GM19324 (cell line): Measurements from ENCODE around the gene NT5M.
A peak's percentile ranks its signal among the peaks of the same experiment; 100 is the strongest.
"Not testable (repeated sequence)": the region's sequence is repeated elsewhere in the genome, so short reads cannot be mapped to it uniquely, and the experiment has no call there.

ENCODE experiments used
- ATAC-seq: cut with Tn5 transposase; IDR thresholded peaks from one replicate; pipeline ENCODE4 v1.9.1; 2021; ENCODE audit warnings: mild to moderate bottlenecking, moderate library complexity; ENCODE audit not compliant: unreplicated experiment, low FRiP score

NT5M gene

GRCh38 chr17:17300624-17301568 lies 2.3 kb upstream of the NT5M start:
- no peak for ATAC-seq

- ATAC-seq = not testable (repeated sequence)
These were observed 1.5 kb upstream of the NT5M start for GRCh38 chr17:17301659-17302058.

DNA sequence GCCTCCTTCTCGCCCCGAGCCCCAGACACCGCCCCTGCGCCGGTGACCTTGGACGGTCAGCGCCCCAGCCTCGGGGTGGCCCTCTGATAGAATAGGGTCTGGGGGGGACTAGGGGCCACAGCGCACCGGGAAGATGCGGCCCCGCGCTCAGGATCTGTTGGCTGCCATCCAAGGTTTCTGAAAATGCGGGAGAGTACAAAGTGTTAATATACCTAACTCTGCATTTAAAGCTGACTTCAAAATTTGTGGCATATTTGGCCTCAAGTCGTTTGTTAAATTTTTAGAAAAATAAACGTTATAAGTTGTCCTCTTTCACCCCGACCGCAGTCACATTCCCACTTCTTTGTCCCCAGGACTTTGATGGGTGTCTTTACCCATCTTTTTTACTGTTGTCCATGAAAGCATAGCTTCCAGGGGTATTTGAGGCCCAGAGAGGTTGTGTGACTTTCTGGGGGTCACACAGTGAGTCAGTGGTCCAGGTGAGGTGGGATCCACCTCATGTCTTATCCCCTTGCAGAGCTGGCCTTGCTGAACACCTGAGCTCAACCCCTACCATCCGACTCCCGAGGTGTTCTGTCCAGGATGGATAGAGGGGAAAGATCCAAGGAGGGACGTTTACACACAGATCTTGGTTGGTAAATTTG lies 796 bp downstream of the NT5M start:
- peak; percentile 26 for ATAC-seq

DNA sequence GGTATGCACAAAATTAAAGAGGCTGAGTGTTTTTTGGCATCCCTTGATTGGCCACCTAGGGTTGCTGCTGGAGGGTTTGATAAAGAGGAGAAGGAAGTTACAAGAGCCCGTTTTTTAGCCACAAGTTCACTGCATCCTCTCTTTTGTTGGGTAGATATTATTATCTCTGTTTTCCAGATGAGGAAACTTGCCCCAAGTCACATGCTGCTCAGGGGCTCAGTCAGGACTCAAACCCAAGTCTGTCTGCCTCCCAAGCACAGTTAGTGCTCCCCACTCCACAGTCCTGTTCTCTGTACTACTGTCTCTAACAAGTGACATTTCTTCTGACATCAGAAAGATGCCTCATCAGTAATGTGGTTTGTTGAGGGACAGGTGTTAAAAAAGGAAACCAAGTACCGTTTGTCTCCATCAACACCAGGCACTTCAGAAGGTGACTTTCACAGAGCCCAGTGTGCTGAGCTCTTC lies 1.4 kb downstream of the NT5M start:
- ATAC-seq = no peak

DNA sequence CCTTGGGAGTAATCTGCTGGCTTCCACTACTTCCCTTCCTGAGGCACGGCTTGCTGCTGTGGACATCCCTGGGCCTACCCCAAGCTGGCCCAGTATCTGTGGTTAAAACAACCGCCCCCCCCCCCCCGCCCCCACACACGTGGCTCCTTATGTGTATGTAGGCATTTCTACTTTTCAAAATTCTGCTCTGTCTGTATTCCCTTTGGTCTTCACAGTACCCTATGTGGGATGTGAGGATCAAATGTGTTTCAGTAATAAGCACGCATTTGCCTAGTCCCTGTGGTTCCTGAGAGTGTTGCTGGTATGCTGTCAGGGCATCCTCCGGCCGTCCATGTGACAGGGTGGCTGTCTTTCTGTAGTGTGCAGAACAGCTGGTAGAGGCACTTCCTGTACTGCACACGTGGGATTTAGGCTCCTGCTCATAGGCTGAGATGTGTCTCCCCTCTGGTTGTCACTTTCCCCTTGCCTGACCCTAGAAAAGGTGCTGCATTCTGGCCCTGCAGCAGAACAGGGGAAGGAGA lies 2.2 kb downstream of the NT5M start:
- ATAC-seq = peak; percentile 54

GRCh38 chr17:17309356-17309755 lies 6.2 kb downstream of the NT5M start:
- ATAC-seq = no peak

GRCh38 chr17:17313350-17313991 lies 10.3 kb downstream of the NT5M start:
- ATAC-seq = no peak

DNA sequence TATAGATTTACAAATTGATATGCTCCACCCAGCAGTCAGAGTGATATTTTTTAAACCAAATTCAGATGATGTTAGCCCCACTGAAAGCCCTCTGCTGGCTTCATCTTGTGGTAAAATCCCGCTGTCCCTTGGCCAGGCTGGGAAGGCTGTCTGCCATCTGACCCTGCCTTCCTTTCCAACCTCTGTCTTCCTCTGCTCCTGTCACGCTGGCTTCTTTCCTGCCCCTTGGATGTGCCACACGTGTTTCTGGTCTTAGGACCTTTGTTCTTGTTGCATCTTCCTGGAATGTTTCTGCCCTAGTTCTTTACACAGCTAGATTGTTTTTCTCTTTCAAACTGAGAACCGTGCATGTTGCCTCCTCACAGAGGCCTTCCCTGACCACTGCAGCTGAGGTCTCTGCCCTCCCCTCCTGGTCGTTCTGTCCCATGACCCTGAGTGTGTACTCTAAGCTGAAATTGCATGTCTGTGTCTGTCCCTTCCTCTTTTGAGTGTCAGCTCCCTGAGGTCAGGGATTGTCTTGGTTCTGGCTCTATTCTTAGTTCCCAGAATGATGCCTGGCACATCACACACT lies 11.4 kb downstream of the NT5M start:
- no peak for ATAC-seq

- ATAC-seq = no peak
These were observed 12.1 kb downstream of the NT5M start for GRCh38 chr17:17315142-17315821.

DNA sequence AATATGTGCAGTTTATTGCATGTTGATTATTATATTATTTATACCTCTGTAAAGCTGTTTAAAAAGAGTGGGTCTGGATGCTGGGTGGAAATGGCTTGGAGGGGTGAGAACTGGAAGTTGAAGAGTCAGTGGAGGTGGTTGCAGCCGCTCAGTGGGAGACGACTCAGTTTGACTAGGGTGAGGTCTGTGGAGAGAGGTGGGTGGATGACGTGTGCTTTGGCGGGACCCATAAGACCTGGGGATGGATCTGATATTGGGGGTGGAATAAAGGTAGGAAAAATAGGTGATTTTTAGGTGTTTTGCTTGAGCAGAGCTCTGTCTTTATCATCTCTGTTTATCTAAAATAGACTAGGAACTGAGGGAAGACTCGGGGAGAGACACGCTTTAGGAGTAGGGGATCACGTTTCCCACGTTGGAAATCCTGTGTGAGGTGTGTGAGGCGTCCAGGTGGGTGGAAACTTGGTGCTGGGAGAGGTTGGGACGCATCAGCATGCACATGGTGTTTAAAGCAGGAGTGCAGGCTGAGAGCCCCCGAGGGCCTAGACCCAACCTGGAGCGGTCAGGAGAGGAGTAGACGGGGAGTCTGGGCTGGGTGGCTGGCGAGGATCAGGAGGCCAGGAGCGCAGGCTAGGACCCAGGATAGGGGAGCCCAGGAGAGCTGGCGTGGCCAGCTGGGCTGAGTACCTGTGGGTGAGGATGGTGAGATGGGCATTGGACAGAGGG lies 17.2 kb downstream of the NT5M start:
- no peak for ATAC-seq

GRCh38 chr17:17320911-17321220 lies 17.7 kb downstream of the NT5M start:
- no peak for ATAC-seq

GRCh38 chr17:17321356-17322025 lies 18.3 kb downstream of the NT5M start:
- no peak for ATAC-seq

GRCh38 chr17:17322516-17323510 lies 19.6 kb downstream of the NT5M start:
- ATAC-seq = no peak

DNA sequence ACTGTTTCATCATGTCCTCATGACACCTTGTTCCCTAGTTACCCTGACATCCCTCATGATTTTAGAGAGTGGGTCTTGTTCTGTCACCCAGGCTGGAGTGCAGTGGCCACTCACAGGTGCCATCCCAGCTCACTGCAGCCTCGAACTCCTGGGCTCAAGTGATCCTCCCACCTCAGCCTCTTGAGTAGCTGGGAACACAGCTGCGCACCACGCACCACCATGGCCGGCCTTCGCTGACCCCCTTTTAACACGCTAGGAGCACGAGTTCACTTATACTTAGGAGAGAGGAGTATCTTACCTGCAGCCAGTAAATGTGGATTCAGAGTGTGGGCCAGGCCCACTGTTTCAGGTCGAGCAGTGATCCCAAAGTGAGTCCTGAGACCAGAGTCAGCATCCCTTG lies 21.4 kb downstream of the NT5M start:
- ATAC-seq = no peak

GRCh38 chr17:17325228-17325627 lies 22.1 kb downstream of the NT5M start:
- no peak for ATAC-seq

GRCh38 chr17:17325816-17326215 lies 22.6 kb downstream of the NT5M start:
- ATAC-seq = no peak

GRCh38 chr17:17326275-17326875 lies 23.2 kb downstream of the NT5M start:
- no peak for ATAC-seq
